G401 (cell line): ENCODE data around the gene GTF2IRD1. TPM values are rescaled to one million over a fixed set of nuclear protein-coding genes. Genes with fewer than 3 reads are reported as not detected.

Experiments
- total RNA-seq: library from RNA; depleted of rRNA; stranded (reverse); fragments of >200 nt; shearing (Covaris generic); gene quantifications from 2 replicates; pipeline ENCODE4 v1.2.3, GENCODE V29; 2014; rRNA removed

The GTF2IRD1 gene
- total RNA-seq, 1 experiment from 2014 or later = 28.3 TPM

Other genes with a start within 250 kb of the GTF2IRD1 start
- not detected in 2 replicates for gene LAT2, start 243.9 kb upstream of the GTF2IRD1 start, total RNA-seq
- gene RFC2, start 199.5 kb upstream of the GTF2IRD1 start, total RNA-seq = 40.6 and 47.9 TPM in 2 replicates
- 33.2 and 34.2 TPM in 2 replicates for gene CLIP2, start 164.5 kb upstream of the GTF2IRD1 start, total RNA-seq
- 61.6 and 105 TPM in 2 replicates for gene GTF2I, start 203.8 kb downstream of the GTF2IRD1 start, total RNA-seq